ENCODE data around the gene MAPRE3. TPM values are rescaled to one million over a fixed set of nuclear protein-coding genes. Genes with fewer than 3 reads are reported as not detected.

Gene MAPRE3
- total and polyA plus RNA-seq, 9 of the 15 experiments (the other 6 are each of a cell fraction or from before 2014, with no cell fraction given) = 0.70 to 43.2 (median 12.6) TPM

DNA sequence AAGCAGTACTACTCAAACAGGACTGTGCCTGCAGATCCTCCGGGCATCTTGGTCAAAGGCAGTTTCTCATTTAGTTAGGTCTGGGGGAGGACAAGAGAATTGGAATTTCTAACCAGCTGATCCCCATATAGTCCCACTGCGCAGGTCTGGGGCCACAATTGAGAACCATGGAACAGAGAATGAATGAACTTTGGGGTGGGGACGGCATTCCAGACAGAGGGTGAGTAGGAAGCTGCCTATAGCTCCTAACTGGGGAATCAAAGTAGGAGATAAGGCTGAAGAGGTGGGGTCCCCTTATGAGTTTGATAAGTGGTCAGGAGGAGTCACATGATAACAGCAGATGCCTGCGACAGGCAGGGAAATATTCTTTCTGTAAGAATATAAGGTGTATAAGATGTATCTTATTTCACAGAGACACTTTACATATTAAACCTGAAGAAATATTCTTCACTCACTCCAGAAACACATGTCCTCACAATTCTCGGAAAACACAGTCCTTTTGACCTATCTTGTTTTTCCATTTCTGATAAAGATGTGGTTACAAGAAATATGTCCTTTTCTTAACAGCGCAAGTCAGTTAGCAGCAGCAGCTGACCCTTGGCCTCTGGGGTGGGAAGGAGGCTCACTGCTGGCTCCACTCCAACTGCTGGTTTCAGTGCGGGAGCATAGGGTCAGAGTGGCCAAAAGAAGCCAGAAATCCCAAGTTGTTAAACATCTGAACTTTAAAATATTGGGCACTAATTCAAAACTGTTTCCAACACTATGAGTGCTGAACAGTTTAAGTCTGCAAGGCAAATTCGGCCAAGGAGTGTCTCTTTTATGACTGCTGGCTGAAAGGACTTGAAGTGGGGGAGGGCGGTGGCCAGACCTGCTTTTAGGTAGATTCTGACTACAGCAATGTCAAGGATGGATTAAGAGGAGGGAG is 49.8 kb downstream of the MAPRE3 start (continued):
- TF ChIP-seq, protein P1, sequence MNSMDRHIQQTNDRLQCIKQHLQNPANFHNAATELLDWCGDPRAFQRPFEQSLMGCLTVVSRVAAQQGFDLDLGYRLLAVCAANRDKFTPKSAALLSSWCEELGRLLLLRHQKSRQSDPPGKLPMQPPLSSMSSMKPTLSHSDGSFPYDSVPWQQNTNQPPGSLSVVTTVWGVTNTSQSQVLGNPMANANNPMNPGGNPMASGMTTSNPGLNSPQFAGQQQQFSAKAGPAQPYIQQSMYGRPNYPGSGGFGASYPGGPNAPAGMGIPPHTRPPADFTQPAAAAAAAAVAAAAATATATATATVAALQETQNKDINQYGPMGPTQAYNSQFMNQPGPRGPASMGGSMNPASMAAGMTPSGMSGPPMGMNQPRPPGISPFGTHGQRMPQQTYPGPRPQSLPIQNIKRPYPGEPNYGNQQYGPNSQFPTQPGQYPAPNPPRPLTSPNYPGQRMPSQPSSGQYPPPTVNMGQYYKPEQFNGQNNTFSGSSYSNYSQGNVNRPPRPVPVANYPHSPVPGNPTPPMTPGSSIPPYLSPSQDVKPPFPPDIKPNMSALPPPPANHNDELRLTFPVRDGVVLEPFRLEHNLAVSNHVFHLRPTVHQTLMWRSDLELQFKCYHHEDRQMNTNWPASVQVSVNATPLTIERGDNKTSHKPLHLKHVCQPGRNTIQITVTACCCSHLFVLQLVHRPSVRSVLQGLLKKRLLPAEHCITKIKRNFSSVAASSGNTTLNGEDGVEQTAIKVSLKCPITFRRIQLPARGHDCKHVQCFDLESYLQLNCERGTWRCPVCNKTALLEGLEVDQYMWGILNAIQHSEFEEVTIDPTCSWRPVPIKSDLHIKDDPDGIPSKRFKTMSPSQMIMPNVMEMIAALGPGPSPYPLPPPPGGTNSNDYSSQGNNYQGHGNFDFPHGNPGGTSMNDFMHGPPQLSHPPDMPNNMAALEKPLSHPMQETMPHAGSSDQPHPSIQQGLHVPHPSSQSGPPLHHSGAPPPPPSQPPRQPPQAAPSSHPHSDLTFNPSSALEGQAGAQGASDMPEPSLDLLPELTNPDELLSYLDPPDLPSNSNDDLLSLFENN (IDR thresholded peaks at IDR 0.05; ENCODE audit: low read depth in 2 of 2, low read length in 2 of 2) = no peak
- TF ChIP-seq BHLHE40 (IDR thresholded peaks at IDR 0.05; ENCODE audit: low read length) (peak; percentile 32; the same call in 1 of the 2 replicates), ZNF384 (IDR thresholded peaks at IDR 0.05; ENCODE audit: low read depth, low read length) (no peak), ZNF699 (CRISPR knock-in tag; IDR thresholded peaks at IDR 0.05; ENCODE audit: insufficient replicate concordance) (no peak), FOXA1 (IDR thresholded peaks at IDR 0.05; ENCODE audit: borderline replicate concordance) (no peak), RFX5 (IDR thresholded peaks at IDR 0.05; ENCODE audit: low read depth, low read length) (no peak), DDX20 (tag; IDR thresholded peaks at IDR 0.05; ENCODE audit: low read depth) (no peak), ZNF197 (CRISPR knock-in tag; IDR thresholded peaks at IDR 0.05; ENCODE audit: low read depth) (no peak), HMG20A (CRISPR knock-in tag; conservative IDR thresholded peaks at IDR 0.05) (no peak), ZNF436 (CRISPR knock-in tag; IDR thresholded peaks at IDR 0.05) (no peak), HMGN3 (IDR thresholded peaks at IDR 0.05; ENCODE audit: borderline replicate concordance, extremely low read depth, insufficient read length, low read depth, low read length) (no peak)
- TF ChIP-seq, protein P2, sequence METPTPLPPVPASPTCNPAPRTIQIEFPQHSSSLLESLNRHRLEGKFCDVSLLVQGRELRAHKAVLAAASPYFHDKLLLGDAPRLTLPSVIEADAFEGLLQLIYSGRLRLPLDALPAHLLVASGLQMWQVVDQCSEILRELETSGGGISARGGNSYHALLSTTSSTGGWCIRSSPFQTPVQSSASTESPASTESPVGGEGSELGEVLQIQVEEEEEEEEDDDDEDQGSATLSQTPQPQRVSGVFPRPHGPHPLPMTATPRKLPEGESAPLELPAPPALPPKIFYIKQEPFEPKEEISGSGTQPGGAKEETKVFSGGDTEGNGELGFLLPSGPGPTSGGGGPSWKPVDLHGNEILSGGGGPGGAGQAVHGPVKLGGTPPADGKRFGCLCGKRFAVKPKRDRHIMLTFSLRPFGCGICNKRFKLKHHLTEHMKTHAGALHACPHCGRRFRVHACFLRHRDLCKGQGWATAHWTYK (CRISPR knock-in tag; IDR thresholded peaks at IDR 0.05) = no peak
- TF ChIP-seq, protein P3, sequence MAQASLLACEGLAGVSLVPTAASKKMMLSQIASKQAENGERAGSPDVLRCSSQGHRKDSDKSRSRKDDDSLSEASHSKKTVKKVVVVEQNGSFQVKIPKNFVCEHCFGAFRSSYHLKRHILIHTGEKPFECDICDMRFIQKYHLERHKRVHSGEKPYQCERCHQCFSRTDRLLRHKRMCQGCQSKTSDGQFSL (CRISPR knock-in tag; IDR thresholded peaks at IDR 0.05) = no peak
- TF ChIP-seq, protein P3 (tag; IDR thresholded peaks at IDR 0.05) = no peak
- TF ChIP-seq, protein P4, sequence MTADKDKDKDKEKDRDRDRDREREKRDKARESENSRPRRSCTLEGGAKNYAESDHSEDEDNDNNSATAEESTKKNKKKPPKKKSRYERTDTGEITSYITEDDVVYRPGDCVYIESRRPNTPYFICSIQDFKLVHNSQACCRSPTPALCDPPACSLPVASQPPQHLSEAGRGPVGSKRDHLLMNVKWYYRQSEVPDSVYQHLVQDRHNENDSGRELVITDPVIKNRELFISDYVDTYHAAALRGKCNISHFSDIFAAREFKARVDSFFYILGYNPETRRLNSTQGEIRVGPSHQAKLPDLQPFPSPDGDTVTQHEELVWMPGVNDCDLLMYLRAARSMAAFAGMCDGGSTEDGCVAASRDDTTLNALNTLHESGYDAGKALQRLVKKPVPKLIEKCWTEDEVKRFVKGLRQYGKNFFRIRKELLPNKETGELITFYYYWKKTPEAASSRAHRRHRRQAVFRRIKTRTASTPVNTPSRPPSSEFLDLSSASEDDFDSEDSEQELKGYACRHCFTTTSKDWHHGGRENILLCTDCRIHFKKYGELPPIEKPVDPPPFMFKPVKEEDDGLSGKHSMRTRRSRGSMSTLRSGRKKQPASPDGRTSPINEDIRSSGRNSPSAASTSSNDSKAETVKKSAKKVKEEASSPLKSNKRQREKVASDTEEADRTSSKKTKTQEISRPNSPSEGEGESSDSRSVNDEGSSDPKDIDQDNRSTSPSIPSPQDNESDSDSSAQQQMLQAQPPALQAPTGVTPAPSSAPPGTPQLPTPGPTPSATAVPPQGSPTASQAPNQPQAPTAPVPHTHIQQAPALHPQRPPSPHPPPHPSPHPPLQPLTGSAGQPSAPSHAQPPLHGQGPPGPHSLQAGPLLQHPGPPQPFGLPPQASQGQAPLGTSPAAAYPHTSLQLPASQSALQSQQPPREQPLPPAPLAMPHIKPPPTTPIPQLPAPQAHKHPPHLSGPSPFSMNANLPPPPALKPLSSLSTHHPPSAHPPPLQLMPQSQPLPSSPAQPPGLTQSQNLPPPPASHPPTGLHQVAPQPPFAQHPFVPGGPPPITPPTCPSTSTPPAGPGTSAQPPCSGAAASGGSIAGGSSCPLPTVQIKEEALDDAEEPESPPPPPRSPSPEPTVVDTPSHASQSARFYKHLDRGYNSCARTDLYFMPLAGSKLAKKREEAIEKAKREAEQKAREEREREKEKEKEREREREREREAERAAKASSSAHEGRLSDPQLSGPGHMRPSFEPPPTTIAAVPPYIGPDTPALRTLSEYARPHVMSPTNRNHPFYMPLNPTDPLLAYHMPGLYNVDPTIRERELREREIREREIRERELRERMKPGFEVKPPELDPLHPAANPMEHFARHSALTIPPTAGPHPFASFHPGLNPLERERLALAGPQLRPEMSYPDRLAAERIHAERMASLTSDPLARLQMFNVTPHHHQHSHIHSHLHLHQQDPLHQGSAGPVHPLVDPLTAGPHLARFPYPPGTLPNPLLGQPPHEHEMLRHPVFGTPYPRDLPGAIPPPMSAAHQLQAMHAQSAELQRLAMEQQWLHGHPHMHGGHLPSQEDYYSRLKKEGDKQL (CRISPR knock-in tag; IDR thresholded peaks at IDR 0.05; ENCODE audit: borderline replicate concordance) = no peak

All from K562 (cell line).